ENCODE results near the gene HLF. TPM values are rescaled to one million over a fixed set of nuclear protein-coding genes. Genes with fewer than 3 reads are reported as not detected.

HLF gene
- total RNA-seq, 1 experiment from 2014 or later: 0.02 TPM

- no peak for DNase-seq (ENCODE audit: low read depth)
Observed at GRCh38 chr17:55249861-55250260, 14.9 kb upstream of the HLF start.

GRCh38 chr17:55254375-55254774 is 10.4 kb upstream of the HLF start:
- DNase-seq (ENCODE audit: low read depth): no peak

DNA sequence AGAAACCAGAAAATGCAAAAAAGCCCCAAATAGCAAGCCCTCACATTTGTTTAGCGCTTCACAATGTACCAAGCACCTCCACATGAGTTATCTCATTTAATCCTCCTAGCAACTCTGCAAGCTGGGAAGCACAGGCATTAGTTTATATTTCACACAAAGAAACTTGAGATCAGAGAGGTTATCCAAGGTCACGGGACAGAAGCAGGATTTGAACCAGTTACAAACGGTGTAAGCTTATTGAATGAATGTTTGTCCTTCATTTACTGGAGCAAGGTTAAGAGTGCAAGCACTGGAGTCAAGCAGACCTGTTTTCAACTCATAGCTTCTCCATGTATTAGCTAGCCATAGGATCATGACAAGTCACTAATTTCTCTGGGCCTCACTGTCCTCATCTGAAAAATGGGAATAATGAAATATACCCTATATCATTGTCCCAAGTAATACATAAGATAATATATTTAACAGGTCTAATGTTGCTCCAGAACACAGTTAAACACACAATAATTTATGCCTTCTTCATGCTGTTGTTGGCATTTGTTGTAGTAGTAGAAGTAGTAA is 6.1 kb upstream of the HLF start:
- DNase-seq (ENCODE audit: low read depth): no peak

DNA sequence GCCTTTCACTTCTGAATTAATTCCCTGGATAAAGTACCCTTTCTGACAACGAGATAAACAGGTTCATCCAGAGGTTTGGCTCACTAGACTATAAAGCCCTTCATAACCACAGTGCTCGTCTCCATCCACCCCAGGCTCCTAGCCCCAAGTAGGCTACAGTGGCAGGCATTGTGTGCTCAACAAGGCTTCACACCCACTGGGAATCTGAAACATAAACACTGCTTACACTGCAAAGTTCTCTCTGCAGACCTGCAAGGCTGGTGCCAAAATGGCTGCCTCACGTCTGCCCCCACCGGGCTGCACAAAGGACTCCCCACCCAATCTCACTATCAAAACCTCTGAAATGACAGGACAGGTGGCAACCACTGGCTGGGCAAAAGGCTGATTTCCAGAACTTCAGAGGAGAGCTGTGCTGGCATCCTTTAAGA is 5.1 kb upstream of the HLF start:
- no peak for DNase-seq (ENCODE audit: low read depth)

DNA sequence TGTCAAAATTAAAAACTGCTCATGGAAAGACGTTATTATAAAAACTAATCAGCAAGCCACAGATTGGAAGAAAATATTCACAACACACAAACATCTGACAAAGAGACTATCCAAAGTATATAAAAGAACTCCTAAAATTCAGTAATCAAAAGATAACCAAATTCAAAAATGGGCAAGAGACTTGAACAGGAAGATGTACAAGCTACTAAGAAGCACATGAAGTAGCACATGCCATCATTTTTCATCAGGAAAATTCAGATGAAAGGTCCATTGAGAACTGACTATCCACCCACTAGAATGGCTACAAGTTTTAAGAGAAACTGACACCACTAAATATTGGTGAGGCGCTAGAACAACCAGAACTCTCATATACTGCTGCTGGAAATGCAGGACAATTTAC is 3.4 kb upstream of the HLF start:
- DNase-seq (ENCODE audit: low read depth): no peak

- DNase-seq (ENCODE audit: low read depth): no peak
Observed at GRCh38 chr17:55263569-55264277, 1.0 kb upstream of the HLF start.

DNA sequence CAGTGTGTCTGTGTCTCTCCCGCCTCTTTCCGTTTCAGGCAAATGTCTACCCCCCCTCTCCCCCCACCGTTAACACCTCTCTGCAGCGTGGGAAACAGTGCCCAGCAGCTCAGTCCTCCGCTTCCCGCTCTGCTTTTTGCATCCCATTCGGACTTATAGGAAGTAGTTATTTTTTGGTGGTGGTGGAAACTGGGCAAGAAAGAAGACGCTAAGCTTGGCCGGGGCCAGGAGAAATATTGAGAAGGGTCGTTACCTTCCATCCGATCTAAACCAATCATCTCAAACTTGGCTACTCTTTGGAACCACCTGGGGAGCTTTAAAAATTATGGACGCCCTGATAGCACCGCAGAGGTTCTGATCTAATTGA is 499 bp upstream of the HLF start:
- DNase-seq (ENCODE audit: low read depth): no peak

DNA sequence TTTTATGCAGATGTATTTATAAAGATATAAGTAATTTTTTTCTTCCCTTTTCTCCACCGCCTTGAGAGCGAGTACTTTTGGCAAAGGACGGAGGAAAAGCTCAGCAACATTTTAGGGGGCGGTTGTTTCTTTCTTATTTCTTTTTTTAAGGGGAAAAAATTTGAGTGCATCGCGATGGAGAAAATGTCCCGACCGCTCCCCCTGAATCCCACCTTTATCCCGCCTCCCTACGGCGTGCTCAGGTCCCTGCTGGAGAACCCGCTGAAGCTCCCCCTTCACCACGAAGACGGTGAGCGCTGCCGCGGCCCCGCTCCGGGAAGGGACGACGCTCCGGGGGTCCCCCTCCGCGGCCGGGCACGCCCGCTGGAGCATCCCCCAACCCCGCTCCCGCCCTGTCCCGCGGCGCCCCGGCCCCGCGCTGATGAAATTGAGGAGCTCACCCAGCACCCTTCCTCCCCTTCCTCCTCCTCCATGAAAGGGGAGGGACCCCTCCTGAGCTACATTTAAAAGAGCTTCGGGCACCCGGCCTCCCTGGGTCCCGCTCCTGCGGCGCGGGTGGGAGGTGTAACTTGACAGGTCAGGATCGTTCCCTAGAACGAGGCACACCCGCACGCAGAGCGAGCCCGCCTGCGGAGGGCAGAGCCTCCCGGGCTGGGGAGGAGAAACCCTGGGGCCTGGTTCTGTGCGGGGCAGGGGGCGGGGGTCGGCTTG is 706 bp downstream of the HLF start:
- DNase-seq (ENCODE audit: low read depth): no peak

- no peak for DNase-seq (ENCODE audit: low read depth)
Observed at GRCh38 chr17:55266051-55266957, 1.5 kb downstream of the HLF start.

- DNase-seq (ENCODE audit: low read depth): no peak
Observed at GRCh38 chr17:55266958-55267688, 2.4 kb downstream of the HLF start.

DNA sequence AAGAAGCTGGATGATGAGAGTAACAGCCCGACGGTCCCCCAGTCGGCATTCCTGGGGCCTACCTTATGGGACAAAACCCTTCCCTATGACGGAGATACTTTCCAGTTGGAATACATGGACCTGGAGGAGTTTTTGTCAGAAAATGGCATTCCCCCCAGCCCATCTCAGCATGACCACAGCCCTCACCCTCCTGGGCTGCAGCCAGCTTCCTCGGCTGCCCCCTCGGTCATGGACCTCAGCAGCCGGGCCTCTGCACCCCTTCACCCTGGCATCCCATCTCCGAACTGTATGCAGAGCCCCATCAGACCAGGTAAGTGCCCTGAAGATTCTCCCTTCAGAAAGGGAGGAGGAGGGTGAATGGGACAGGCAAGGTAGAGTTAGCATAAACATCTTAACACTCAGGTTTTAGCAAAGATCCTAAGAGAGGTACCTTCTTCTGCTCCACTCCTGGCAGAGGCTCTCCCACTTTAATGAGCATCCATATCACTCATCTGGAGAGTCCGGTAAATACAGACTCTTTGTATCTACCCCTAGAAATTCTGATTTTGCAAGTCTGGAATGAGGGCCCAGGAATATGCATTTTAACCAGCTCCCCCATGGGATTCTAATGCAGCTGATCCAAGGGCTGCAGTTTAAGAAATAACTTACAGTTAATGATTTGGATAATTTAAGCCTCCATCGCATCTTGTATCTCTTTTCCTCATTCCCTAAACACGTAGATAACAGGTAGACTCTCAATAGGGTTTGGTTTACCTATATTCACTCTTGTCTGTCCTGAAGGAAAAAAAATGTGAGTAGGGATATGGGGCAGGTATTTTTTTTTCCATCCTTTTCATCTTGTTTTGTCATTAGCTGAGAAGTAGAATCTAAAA is 3.3 kb downstream of the HLF start:
- no peak for DNase-seq (ENCODE audit: low read depth)

DNA sequence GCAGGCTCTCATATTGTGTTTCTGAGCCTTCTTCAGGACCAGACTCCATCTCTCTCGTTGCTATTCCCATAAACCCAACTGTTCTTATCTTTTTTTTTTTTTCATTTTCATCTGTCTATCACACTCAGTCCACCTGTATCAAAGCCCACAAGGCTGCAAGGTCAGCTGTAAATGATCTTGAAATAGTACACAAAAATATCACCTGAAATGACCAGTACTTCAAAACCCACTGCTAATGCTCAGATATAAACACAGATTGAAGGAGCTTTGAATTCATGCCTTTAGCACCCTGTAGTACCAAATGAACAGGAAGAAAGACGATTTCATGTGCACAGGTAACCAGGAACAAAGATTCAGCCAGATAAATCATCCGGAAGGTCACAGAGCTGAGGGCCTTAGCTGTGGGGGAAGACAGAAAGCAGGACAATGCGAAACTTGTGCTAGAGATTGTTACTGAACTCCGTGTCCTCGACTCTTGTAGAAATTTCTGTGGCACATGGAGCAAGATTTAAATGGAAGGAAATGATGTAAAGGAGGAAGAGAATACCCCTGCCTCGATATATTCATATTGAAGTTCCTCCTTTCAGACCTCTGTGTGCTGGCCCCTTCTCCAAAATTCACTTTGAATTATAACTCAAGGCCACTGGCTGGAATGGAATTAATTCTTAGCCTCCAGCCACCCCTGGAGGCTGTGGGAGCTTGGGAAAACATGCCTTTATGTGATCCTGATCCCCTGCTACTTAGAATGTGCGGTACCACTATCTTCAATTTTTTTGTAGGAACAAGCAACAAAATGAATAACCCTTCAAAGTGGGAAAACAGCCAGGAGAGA is 4.1 kb downstream of the HLF start:
- no peak for DNase-seq (ENCODE audit: low read depth)

DNA sequence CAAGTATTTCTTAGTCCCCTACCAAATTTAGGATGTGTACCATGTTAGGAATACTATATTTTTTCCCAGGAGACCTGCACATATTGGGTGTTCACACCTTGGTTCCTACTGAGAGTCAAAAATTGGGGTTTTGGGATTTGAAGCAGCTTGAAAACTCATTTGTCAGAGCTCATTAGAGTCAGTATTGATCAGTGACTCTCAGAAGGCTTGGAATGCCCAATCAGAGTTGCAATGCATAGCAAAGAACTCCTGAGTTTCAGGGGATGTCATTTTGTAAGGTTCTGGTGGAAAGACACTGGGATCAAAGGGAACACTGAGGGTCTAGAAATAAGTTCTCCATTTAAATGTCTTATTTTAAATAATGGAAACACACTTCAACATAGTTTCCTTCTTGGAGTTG is 5.1 kb downstream of the HLF start:
- DNase-seq (ENCODE audit: low read depth): no peak

GRCh38 chr17:55271223-55271571 is 6.4 kb downstream of the HLF start:
- no peak for DNase-seq (ENCODE audit: low read depth)

DNA sequence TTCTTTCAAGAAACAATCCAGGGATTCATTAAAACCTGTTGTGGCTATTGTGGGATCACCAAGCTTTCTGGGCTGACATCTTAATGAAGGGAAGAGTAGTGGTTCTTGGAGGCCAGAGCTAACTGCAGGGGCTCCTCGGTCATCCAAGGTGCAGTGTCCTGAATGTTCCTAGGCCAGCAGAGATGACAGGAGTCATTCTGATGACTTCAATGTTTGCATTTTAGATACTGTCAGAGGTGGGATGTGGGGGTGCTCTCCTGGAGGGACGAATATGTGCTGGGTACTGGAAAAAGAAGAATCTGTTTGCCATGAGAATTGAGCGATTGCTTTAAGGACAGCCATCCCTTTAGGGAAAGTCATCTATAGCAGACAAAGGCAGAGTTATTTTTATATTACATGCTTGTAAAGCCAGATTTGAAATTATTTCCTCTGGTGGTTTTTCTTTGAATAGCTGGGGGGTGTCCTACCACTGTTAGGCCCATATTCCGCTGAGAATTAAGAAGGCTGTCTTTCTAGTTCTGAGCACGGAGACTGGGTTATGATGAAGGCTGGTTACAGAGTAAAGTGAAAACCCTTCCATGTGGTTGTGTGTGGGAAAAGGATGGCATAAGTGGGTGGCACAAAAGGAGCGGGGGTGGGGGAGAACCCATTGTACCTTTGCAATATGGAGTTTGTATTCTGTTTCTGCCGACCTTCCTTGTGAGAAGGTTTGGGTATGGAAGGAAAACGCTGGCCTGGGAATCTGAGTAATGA is 7.4 kb downstream of the HLF start:
- DNase-seq (ENCODE audit: low read depth): no peak

GRCh38 chr17:55272711-55273578 is 8.2 kb downstream of the HLF start:
- DNase-seq (ENCODE audit: low read depth): no peak

DNA sequence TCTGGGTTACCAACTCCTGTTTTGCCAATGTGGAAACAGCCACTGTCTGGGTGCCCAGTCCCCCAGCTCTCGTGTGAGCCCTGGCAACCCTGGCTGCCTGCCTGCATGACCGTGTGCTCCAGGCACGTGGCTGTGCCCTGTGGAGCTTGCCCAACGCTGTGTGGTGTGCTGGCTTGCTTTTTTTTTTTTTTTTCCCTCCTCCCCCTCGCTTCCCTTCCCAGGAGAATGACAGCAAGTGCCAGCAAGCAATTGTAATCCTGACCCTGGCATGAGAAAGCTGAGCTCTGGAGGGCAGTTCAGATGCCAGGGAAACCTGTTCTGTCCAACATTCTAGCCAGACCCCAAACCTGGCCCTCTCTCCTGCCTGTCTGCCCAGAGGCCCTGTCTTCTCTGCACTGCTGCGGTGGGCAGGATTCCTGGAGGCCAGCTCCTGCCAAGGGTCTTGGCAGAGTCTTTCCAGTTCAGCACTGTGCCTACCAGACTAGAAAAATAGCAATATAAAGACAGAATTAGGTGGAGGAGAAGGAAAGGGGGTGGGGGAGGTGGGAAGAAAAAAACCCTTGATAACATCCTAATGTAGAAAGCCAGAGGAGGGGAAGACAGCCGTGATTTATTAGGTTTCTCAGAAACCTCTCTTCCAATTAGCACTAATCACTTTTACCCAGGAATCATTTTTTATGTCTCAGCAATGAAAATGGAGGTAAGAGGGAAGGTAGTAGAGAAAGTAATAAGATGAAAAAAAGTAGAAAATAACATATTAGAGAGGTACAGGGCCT is 9.0 kb downstream of the HLF start:
- peak; percentile 52 for DNase-seq (ENCODE audit: low read depth)

Data from HT1080 (cell line).